ENCODE data around the gene SAMD1. TPM values are rescaled to one million over a fixed set of nuclear protein-coding genes. Genes with fewer than 3 reads are reported as not detected.

Gene SAMD1
- total and polyA plus RNA-seq, 2 of the 8 experiments (the other 6 are each of a cell fraction or from before 2014, with no cell fraction given) = 40.0 to 100 TPM

- TF ChIP-seq CHD7 (IDR thresholded peaks at IDR 0.05; ENCODE audit: insufficient replicate concordance, low read length) = no peak
Measured at GRCh38 chr19:14085309-14085995, 5.1 kb downstream of the SAMD1 start, which contains the start of gene C19orf67 (continued).
